Breast epithelium (tissue), 4 donors: Measurements from ENCODE around the gene CLDN4. TPM values are rescaled to one million over a fixed set of nuclear protein-coding genes. Genes with fewer than 3 reads are reported as not detected.

Experiments used
- DNase-seq, 2 donors: peaks; one replicate each; pipeline ENCODE4 v3.0.0-alpha.2; 2019; ENCODE audit warnings: low spot score in 2 of 2
- H3K27ac ChIP-seq, 2 donors: fragments of 200-600 bp; sonication (generic) in 1 of 2; one replicate each; pipeline ENCODE4 v1.5.1; 2016 to 2019; ENCODE audit warnings: mild to moderate bottlenecking in 1 of 2
- H3K27me3 ChIP-seq, 2 donors: fragments of 200-600 bp; sonication (generic) in 1 of 2; one replicate each; pipeline versions ENCODE4 v1.5.1 to v1.6.0; 2017 to 2019; ENCODE audit warnings: control low read depth in 1 of 2, mild to moderate bottlenecking in 1 of 2
- H3K36me3 ChIP-seq: fragments of 200-600 bp; one replicate; pipeline ENCODE4 v1.5.1; 2019
- H3K4me1 ChIP-seq, 2 donors: fragments of 200-600 bp; sonication (generic); one replicate each; pipeline ENCODE4 v1.5.1; 2016 to 2019; ENCODE audit warnings: control low read depth in 1 of 2
- H3K4me3 ChIP-seq, 3 donors: fragments of 200-600 bp; sonication (generic); 1 replicate in 2 of 3; 2 replicates in 1 of 3; pipeline ENCODE4 v1.5.1; 2016 to 2019; ENCODE audit warnings: mild to moderate bottlenecking in 3 of 3, moderate library complexity in 2 of 3
- H3K9me3 ChIP-seq, 2 donors: fragments of 200-600 bp; sonication (generic) in 1 of 2; one replicate each; pipeline ENCODE4 v1.5.1; 2016 to 2019; ENCODE audit warnings: control low read depth in 1 of 2
- CTCF ChIP-seq, 3 donors: fragments of 450-650 bp; IDR thresholded peaks; one replicate each; pipeline ENCODE4 v1.5.1; 2016 to 2017; ENCODE audit warnings: antibody characterized with exemption in 3 of 3, mild to moderate bottlenecking in 3 of 3, moderate library complexity in 3 of 3
- POLR2A ChIP-seq: fragments of 450-650 bp; IDR thresholded peaks from one replicate; pipeline ENCODE4 v1.6.1; 2016; ENCODE audit warnings: antibody characterized with exemption, mild to moderate bottlenecking, moderate library complexity
- POLR2AphosphoS5 ChIP-seq, 3 donors: sonication (generic); formaldehyde crosslinking; IDR thresholded peaks; one replicate each; pipeline ENCODE4 v1.6.1; 2017; ENCODE audit warnings: antibody characterized with exemption in 3 of 3
- intact Hi-C: fragments of 100-400 bp; cut with DNase I; formaldehyde crosslinking; loops from one replicate; pipeline ENCODE4 v1.15.1; 2023; ENCODE audit warnings: low total_unique reads
- total RNA-seq, 3 donors: library from RNA; depleted of rRNA; stranded (reverse); fragments of >200 nt; gene quantifications; one replicate each; pipeline ENCODE4 v1.1.0, GENCODE V29; 2016

CLDN4 gene
- total RNA-seq, 3 donors from 2014 or later = 3.8 to 379 (median 143) TPM

- no peak for TF ChIP-seq POLR2A
- TF ChIP-seq POLR2AphosphoS5 (IDR thresholded peaks at IDR 0.05) = peak in 1 of 3 donors; percentile 60
- Histone ChIP-seq H3K27ac (peak overlapping the region; percentile 95), H3K9me3 (no peaks in the 10 kb centered on the region), H3K27me3 (no peaks in the 10 kb centered on the region), H3K4me1 (peaks cover 0 to 3% of the 10 kb centered on the region in 2 donors), H3K36me3 (no peaks in the 10 kb centered on the region), H3K4me3 (peak overlapping the region in 1 of 3 donors; percentile 20)
- intact Hi-C loops = no loop called here
- peak; percentile 80 to 85 for DNase-seq
Measured at GRCh38 chr7:73822319-73823173, 8.2 kb upstream of the CLDN4 start.

GRCh38 chr7:73823257-73823656 is 7.5 kb upstream of the CLDN4 start:
- Histone ChIP-seq H3K27ac (peak overlapping the region; percentile 95), H3K4me1 (peaks cover 3 to 5% of the 10 kb centered on the region in 2 donors), H3K36me3 (no peaks in the 10 kb centered on the region), H3K9me3 (no peaks in the 10 kb centered on the region), H3K27me3 (no peaks in the 10 kb centered on the region), H3K4me3 (no peak overlapping the region)
- intact Hi-C loops = no loop called here
- TF ChIP-seq CTCF (IDR thresholded peaks at IDR 0.05) = no peak
- no peak for TF ChIP-seq POLR2AphosphoS5 (IDR thresholded peaks at IDR 0.05)
- no peak for TF ChIP-seq POLR2A
- no peak for DNase-seq

GRCh38 chr7:73823873-73824592 is 6.8 kb upstream of the CLDN4 start:
- Histone ChIP-seq H3K9me3 (no peaks in the 10 kb centered on the region), H3K4me3 (no peak overlapping the region), H3K27me3 (no peaks in the 10 kb centered on the region), H3K27ac (peak overlapping the region; percentile 95), H3K4me1 (peaks cover 3 to 13% of the 10 kb centered on the region in 2 donors), H3K36me3 (no peaks in the 10 kb centered on the region)
- intact Hi-C loops = no loop called here
- DNase-seq = no peak
- TF ChIP-seq POLR2A (no peak), CTCF (IDR thresholded peaks at IDR 0.05) (no peak), POLR2AphosphoS5 (IDR thresholded peaks at IDR 0.05) (no peak)

GRCh38 chr7:73824986-73825385 is 5.8 kb upstream of the CLDN4 start:
- Histone ChIP-seq H3K4me3 (no peak overlapping the region), H3K27ac (peak overlapping the region; percentile 95), H3K36me3 (no peaks in the 10 kb centered on the region), H3K4me1 (peaks cover 3 to 19% of the 10 kb centered on the region in 2 donors), H3K27me3 (no peaks in the 10 kb centered on the region), H3K9me3 (no peaks in the 10 kb centered on the region)
- peak in 1 of 3 donors; percentile 22 for TF ChIP-seq POLR2AphosphoS5 (IDR thresholded peaks at IDR 0.05)
- no peak for TF ChIP-seq CTCF (IDR thresholded peaks at IDR 0.05)
- intact Hi-C loops = no loop called here
- DNase-seq = peak; percentile 69 to 74

GRCh38 chr7:73827567-73828106 is 3.2 kb upstream of the CLDN4 start:
- Histone ChIP-seq H3K4me1 (peaks cover 3 to 19% of the 10 kb centered on the region in 2 donors), H3K27ac (peak overlapping the region; percentile 95), H3K27me3 (no peaks in the 10 kb centered on the region), H3K36me3 (no peaks in the 10 kb centered on the region), H3K4me3 (peak overlapping the region in 2 of 3 donors; percentile 22 to 49), H3K9me3 (no peaks in the 10 kb centered on the region)
- DNase-seq = peak; percentile 81 to 91
- intact Hi-C loops = no loop called here
- TF ChIP-seq POLR2AphosphoS5 (IDR thresholded peaks at IDR 0.05) (peak in 2 of 3 donors; percentile 44 to 67), POLR2A (no peak)
